DMS53 treated with DMSO at 0.1 percent for 48 hours (cell line): ENCODE results near the gene TCF20.

Source experiments
- DNase-seq: peaks from one replicate; lab custom pipeline; 2025; ENCODE audit not compliant: unreplicated experiment; lab: John Stamatoyannopoulos, UW

The TCF20 gene

GRCh38 chr22:42300259-42301076 lies 30.0 kb upstream of the TCF20 start:
- no peak for DNase-seq

DNA sequence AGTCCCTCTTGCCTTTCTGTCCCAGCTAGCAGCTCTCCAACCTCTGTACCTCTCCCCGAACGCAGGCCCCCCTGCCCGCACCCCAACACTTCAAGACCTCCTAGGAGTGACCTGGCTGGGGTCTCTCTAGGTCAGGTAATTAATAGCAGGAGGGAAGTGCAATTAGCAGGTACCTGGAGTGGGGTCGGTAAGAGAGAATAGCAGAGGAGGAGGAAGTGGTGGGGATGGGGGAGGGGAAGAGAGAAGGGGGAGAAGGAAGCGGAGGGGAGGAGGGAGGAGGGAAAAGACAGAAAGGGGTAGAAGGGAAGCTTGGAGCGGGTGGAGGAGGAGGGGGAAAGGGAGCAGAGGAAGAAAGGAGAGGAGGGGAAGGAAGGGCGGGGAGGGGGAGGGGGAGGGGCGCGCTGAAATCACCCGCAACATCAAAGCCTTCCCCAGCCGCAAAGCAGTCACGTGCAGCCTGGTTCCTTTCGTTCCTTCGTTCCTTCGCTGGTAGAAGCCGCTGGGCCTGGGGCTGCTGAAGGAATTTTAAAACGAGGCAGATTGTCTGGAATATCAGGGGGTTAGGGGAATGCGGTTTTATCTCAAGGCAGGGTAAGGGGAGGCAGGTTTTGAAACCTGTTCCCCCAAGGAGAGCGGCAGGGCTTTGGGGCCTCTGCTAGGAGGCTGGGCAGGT lies 29.3 kb upstream of the TCF20 start:
- no peak for DNase-seq

DNA sequence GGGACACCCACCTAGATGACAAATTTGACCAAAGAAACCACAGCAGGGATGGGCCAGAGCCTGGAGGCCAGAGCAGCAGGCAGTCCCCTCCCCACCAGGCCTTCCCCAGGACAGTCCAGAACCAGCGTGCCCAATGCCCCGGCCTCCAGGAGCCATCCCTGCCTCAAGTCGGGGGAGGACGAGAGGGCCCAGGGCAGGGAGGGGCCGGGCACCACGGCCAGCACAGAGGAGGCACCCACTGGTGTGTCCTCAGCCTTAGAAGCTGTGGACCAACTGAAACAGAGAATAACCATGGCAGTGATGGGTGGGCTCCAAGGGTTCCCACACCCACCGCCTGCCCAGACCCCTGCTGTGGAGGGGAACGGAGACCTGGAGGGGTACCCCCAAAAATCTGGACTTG lies 28.3 kb upstream of the TCF20 start:
- DNase-seq: no peak

GRCh38 chr22:42297778-42298177 lies 27.3 kb upstream of the TCF20 start:
- DNase-seq: no peak

- no peak for DNase-seq
Observed at GRCh38 chr22:42296883-42297282, 26.4 kb upstream of the TCF20 start.

- DNase-seq: no peak
Observed at GRCh38 chr22:42296381-42296853, 26.0 kb upstream of the TCF20 start.

DNA sequence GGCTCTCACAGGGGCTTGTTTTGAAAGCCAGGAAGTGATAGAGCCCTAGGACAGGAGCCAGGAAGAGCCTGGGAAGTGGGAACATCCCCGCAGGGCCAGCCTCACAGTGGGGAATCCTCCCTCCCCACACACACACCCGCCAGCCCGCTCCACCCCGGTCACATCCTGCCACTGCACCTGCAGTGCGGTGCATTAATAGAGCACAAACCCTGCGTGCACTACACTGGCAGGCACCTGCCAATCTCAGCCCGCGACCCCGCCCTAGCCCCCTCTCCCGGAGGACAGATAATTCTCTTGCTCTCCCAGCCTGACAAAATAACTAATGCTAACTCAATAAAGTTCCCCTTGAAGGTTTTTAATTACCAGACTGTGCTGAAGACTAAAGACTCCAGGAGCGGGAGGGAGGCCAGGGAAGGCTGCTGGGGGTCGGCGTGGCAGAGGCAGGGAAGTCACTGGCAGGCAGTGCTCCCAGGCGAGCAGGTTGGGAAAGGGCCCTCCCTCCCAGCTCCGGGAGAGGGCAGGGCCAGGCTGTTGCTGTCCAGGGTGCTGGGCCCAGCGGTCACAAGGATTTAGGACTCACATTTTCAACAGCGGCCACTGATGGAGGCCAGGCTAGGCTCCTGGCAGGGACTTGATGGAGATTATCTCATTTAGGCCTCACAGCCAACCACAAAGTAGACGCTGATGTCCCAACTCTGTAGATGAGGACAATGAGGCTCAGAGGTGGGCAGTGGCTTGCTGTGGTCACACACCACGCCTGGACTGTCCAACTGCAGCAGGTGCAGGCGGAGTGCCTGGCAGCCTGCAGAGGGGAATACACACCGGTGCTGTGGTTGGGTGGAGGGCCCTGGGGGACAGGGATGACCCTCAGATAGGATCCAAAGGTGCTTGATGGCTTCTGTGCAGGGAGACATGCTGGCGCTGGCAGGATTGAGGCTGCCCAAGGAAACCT lies 23.9 kb upstream of the TCF20 start:
- no peak for DNase-seq

DNA sequence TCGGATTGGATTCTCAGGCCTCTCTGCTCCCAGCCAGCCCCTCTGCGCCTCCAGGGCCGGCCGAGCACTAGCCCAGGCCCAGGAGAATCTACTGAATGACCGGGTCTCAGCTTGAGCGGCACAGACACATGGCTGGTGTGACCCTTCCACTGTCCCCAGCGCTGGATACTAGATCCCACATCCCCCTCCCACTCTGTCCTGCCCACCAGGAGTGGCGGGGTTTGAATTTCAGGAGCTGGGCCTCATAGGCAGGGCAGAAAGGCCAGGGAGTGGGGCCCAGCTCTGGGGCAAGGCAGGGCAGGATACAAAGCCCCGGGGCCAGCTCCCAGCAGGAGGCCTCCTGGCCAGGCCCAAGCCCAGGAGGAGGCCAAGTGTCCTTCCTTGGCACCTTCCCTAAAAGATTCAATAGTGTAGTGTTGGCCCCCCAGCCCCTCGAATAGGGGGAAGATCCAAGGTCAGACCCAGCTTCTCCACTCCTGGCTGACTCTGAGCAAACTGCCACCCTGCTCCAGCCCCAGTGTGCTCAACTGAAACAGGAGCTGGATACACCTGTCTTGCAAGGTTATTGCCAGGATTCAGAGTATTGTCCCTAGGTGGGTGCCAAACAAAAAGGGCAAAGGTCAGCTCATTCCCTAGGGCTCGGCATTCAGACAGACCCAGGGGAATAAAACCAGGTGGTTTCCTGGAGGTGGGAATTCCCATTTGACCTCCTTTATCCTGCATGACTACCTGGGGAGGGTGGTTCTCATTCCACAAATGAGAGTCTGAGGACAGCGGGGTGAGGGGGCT lies 22.5 kb upstream of the TCF20 start:
- DNase-seq: no peak

DNA sequence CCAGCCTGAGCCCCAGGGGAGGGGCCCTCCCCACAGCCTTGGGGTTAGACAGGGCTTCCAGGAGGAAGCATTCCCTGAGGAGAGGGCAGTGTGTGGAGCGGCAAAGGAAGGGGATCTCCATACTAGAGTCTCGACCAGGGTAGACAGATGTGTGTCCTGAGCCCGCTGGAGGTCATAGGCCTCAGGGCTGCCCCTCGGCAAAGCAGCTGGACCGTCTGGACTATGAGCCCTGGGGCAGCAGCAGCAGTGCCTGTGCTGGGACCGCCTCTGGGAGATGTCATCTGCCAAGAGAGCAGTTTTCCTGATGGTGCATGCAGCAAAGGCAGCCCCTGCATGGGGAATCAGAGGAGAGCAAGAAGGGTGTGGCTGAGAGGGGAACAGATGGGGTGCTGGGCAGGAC lies 20.8 kb upstream of the TCF20 start:
- DNase-seq: no peak

DNA sequence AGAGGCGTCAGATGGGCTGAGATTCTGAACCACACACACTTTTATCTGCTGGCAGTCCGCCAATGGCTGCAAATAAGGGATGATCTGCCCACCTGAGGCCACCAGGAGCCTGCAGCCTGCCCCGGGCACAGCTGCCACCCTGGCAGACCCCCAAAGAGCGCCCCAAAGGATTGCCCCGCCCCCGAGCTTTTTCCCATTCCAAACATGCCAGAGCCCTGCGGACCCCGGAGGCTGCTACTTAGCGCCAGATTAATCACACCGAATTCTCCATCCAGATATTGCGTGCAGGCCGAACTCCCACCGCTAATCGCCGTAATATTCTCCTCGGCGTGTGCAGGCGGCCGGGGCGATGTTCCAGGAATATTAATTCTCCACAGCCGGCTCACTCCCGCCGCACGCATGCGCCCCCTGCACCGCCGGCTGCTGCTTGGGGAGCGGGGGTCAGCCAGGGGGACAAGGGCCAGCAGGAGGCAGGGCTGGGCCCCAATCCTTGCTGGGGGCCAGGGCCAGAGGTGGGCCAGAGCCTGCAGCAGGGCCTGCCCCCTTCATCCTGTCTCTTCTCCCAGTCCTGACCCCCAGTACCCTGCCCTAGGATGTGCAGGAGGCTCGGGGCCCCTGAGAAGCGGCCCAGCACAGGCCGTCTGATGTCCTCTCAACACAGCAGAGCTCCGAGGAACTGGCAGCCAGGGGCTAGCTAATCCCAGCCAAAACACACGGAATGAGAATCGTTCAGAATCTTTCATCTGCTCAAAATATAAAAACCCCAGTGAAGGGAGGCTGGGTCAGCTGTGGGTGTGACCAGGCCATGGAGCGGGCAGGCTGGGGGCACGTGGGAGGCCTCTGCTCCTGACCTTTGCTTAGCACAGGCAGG lies 19.5 kb upstream of the TCF20 start:
- DNase-seq: no peak

- DNase-seq: no peak
Observed at GRCh38 chr22:42288791-42289190, 18.3 kb upstream of the TCF20 start.

- no peak for DNase-seq
Observed at GRCh38 chr22:42287174-42287890, 16.9 kb upstream of the TCF20 start.

DNA sequence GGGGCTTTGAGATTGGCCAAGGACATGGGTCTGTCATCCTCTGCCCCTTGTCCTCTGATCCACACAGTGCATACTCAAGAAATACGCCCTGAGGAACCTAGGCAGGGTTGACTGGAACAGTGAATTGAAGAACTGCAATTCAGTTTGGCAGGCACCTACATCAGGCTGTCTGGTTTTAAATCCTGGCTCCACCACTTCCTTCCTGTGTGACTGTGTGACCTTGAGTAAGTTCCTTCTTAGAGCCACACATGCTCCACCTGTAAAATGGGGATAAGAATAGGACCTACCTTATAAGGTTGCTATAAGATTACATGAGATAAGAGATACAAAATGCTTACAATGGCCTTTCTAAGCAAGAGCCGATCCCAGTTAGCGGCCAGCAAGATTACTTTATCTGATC lies 15.8 kb upstream of the TCF20 start:
- DNase-seq: no peak

DNA sequence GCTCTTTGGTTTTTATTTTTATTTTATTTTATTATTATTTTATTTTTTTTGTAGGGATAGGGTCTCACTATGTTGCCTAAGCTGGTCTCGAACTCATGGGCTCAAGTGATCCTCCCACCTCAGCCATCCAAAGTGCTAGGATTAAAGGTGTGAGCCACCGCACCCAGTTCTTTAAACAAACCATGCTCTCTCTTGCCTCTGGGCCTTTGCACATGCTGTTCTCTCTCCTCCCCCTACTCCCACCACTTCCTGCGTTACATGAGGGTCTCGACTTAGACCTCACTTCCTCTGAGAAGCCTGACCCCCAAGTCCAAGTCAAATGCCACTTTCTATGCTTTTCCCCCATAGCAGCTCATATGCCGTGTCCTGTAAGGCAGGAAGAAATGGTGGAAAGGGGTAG lies 15.2 kb upstream of the TCF20 start:
- no peak for DNase-seq

DNA sequence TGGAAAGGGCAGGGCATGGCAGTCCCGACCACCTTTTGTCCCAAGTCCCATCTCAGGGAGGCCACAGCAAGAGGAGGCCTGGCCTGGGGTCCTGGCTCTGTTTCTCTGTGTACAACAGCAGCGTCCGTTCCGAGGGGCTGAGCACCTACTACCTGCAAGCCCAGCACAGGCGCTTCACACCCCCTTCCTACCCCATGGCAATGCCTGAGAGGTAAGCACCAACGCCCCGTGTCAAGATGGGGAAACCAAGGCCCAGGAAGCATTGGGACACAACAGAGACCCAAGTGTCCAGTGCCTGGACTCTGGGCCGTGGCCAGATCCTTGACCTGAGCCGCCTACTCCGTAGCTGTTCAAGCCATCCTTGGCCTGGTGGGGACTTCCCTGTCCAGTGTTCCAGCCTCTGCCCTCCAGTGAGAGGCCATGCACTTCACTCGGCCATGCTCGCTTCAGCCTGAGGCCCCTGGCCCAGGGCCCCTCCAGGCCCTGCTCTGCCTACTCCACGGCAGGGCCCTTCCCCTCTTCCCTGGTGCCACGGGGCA lies 14.3 kb upstream of the TCF20 start:
- no peak for DNase-seq

DNA sequence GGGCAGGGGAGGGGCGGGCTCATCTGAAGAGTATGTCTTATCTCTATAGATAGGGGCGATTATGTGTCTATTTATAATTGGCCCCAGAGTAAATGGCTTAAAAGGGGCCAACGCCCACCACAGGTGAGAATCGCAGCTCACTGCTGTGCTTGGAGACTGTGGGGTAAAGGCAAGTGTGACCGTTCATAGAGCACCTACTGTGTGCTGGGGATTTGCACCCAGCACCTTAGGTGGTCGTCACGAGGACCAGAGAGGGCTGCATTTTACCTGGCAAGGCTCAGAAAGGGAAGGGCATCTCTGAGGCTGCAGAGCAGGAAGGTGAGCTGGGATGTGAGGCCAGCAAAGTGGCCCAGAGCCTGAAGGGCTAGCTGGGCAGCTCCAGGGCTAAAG lies 13.7 kb upstream of the TCF20 start:
- no peak for DNase-seq

GRCh38 chr22:42283278-42284201 lies 13.1 kb upstream of the TCF20 start:
- no peak for DNase-seq

GRCh38 chr22:42282943-42283277 lies 12.5 kb upstream of the TCF20 start:
- DNase-seq: no peak
